Measurements from ENCODE around the gene PTPRN2.

The PTPRN2 gene

DNA sequence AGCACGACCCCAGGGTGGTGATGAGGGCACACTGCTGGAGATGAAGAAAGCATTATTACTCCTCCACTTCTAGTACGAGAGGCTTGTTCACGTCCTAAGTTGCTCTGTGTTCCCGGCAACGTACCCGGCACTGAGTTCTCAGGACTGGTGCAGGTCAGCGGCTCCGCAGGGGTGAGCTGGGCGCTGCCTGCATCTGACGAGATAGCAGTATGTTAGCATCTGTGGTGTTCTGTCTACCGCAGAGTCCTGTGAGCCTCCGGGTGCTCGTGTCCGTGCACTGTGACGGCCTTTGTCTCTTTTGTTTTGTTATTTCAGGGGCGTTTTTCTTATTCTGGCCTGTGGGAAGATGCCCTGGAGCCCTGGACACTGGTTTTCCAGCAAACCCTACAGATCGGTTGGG lies 743.0 kb downstream of the PTPRN2 start:
- no peak for DNase-seq (ENCODE audit: low read depth)

DNA sequence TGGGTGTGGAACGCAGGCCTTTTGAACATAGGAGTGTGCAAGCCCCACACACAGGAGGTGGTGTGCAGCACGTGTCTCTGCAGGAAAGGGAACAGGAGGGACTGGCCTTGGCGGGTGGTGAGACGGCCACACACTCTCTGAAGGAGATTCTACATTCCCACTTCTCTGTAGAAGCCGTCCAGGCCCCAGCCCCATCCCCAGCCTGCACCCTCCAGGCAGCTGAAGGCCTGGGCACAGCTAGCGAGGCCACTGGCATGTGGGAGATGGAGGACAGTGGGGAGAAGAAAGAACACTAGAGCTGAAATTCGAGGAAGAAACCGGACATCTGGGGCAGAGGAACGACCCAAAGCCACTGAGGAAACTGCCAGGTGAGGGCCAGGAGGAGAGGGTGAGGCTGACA lies 743.5 kb downstream of the PTPRN2 start:
- DNase-seq (ENCODE audit: low read depth) = no peak

DNA sequence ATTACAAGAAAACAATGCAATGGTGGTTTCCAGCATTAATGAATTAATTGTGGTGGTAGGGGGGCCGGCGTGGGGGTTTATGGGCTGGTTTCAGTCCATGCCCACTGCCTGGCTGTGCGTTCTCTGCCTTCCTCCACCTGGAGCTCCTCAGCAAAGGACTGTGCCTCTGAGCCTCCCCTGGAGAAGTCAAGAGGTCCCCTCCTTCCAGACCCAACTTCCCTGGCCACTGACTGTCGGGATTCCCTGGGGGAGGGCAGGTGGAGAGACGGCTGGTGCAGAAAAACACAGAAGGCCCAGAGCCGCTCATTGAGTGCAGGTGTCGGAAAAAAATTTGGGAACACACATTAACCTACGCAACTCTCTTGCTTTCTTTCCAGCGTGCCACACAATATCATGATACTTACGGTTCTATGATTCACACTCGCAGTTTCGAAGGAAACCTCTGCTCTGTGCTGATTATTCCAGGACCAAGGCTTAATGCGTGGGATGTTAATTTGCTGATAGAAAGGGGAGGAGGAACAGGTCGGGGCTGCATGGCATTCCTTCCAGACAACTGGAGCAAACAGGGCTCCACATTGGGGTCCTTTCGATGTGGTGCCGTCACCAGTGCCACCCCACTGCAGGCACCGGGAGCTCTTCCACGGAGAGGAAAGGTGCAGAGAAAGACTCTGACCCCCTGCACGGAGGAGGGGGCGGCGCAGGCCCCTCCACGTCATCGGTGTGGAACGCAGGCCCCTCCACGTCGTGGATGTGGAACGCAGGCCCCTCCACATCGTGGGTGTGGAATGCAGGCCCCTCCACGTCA lies 744.1 kb downstream of the PTPRN2 start:
- no peak for DNase-seq (ENCODE audit: low read depth)

DNA sequence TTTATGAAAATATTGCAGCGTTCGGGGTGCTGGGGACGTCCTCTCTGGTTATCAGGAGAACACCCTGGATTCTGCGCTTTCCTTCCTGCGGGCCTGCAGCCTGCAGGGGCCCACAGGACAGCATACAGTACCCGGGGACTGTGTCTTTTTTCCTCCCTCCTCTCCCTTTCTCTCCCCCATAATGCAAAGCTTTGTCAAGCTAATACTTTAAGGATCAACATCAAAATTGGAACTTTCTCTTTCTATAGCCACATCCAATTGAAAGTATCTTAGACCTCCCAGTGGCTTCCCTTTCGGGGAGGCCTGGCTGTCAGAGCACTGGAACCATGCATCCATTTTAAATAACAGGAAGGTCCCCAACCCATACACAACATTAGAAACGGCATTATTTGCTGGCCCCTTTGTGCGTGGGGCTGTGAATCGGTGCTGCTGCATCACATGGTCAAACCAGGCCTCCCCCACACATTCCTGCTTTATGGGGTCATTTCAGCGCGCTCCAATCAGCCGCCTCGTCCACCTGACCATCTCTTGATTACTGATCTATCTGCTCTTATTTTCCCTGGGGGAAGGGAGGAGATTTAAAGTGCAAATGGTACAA lies 745.8 kb downstream of the PTPRN2 start:
- no peak for DNase-seq (ENCODE audit: low read depth)

DNA sequence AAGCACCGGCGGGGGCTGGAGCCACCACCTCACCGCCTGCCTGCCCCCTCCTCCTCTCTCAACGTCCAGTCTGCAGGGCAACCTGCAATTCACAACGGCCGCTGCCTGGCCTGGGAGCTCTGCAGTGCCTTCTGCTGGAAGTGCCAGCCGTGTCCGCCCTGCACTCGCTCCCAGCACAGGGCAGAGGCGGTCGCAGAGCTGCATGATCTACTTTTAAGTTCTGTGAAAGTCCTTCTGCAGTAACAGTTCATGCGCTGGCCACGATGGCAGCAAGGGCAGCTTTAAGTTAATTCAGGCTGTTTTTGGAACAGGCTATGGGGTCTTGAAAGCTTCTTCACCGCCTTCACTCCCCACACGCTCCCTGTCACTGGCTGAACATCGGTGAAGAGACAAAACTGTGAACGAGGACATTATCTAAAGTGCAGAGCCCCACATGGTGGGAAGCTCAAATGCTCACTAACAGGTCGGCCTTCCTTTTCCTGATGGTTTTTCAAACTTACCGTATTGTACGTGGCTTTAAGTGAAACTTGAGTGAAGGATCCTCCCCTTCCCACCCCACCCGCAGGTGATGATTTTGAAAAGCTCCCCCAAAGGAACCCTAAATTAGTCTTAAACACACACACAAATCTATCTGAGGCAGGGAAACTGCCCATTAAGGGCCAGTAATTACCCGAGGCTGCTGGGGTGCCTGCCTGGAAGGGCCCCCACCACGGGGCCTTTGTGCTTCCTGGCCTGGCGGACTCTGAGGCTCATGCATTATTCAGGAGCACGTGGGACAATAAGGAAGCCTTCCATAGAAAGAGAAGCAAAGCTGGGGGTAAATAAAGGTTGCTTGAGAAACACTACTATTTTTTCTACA lies 746.5 kb downstream of the PTPRN2 start:
- DNase-seq (ENCODE audit: low read depth) = no peak

DNA sequence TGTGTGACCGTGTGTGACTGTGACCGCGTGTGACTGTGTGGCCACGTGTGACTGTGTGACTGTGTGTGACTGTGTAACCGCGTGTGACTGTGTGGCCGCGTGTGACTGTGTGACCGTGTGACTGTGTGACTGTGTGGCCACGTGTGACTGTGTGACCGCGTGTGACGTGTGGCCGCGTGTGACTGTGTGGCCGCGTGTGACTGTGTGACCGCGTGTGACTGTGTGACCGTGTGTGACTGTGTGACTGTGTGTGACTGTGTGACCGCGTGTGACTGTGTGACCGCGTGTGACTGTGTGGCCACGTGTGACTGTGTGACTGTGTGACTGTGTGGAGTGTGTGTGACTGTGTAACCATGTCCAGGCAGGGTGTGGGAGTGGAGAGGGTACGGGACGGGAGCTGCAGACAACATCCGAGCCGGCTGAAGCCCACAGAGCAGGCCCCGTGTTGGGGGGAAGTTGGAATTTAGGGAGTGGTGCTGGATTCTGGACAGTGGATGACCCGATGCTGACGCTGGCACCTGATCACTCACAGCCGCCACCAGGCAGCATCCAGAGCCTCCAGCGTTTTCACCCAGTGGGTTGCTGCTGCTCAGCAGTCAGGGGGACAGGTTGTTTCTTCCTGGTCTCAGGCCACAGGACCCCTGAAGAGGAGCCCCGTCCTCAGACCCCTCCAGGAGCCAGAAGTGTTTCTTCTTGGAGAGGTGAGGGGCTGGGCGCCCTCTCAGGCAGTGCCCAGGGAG lies 747.3 kb downstream of the PTPRN2 start:
- no peak for DNase-seq (ENCODE audit: low read depth)

DNA sequence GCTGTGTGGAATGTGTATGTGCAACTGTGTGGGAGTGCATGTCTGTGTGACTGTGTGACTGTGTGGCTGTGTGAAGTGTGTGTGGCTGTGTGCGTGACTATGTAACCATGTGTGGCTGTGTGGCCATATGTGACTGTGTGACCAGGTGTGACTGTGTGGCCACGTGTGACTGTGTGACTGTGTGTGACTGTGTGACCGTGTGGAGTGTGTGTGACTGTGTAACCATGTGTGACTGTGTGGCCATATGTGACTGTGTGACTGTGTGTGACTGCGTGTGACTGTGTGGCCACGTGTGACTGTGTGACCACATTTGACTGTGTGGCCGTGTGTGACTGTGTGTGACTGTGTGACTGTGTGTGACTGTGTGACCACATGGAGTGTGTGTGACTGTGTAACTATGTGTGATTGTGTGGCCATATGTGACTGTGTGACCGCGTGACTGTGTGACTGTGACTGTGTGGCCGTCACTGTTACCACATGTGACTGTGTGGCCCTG lies 747.9 kb downstream of the PTPRN2 start:
- DNase-seq (ENCODE audit: low read depth) = no peak

DNA sequence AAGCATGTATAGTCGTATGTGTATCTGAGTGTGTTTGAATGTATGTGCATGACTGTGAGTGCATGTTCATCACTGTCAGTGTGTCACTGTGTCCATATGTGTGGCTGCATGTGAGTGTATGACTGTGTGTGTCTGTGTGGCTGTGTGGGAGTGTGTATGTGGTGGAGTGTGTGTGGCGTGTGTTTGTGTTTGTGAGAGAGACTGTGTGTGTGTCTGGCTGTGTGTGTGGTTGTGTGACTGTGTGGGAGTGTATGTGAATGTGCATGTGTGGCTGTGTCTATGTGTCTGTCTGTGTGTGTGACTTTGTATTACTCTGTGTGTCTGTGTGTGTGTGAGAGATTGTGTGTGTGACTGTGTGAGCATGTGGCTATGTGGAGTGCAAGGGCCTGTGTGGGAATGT lies 748.4 kb downstream of the PTPRN2 start:
- no peak for DNase-seq (ENCODE audit: low read depth)

DNA sequence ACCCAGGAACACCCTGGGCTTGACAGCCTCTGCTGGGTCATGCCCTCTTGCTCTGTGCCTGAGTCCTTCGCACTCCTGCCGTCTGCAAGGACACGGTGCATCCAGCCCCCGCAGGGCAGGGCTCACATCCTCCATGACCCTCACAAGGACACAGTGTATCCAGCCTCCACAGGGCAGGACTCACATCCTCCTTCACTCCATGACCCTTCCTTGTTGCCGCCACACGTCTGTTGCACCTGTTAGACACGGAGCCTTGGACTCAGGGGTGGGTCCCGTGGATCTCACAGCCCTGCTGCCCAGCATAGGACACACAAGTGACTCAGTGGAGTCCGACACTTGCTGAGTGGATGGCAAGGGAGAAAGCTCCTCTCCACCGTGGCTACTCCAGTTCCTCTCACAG lies 750.1 kb downstream of the PTPRN2 start:
- DNase-seq (ENCODE audit: low read depth) = no peak

DNA sequence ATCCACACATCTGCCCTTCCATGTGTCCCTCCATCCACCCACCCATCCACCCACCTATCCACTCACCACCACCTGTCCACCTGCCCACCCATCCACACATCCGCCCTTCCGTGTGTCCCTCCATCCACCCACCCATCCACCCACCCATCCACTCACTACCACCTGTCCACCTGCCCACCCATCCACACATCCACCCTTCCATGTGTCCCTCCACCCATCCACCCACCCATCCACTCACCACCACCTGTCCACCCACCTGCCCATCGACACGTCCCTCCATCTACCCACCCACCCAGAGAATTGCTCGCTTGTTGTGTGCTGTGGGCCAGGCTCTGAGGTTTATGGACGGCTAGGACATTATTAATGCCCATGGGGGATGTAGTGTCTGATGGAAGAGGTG lies 750.6 kb downstream of the PTPRN2 start:
- DNase-seq (ENCODE audit: low read depth) = no peak

DNA sequence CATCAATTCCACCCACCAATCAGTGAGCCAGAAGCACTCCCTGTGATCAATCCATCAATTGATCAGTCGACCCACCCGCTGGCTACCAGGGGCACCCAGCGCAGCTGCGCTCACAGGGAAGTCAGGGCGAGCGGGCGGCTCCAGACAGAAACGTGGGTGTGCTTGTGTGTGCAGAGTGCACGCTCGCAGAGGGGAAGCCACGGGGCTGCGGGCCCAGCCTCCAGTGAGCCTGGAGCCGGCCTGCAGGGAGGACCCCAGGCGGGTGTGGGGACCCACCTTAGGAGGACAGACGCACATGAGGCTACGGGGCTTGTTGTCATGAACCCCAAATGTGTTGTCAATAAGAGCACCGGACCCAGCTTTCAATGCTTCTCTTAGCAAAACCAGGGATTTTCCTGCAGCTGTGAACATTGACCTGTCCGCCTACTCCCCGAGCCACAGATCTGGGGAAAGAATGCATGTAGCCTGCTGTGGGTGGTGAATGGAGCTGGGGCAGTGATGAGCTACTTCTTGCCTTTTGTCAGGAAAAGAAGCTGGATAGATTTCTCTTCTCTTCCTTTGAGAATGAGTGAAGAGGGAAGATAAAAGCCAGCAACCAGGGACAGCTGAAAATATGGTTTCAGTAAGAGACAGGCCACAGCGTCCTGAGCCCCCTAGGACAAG lies 753.0 kb downstream of the PTPRN2 start:
- no peak for DNase-seq (ENCODE audit: low read depth)

DNA sequence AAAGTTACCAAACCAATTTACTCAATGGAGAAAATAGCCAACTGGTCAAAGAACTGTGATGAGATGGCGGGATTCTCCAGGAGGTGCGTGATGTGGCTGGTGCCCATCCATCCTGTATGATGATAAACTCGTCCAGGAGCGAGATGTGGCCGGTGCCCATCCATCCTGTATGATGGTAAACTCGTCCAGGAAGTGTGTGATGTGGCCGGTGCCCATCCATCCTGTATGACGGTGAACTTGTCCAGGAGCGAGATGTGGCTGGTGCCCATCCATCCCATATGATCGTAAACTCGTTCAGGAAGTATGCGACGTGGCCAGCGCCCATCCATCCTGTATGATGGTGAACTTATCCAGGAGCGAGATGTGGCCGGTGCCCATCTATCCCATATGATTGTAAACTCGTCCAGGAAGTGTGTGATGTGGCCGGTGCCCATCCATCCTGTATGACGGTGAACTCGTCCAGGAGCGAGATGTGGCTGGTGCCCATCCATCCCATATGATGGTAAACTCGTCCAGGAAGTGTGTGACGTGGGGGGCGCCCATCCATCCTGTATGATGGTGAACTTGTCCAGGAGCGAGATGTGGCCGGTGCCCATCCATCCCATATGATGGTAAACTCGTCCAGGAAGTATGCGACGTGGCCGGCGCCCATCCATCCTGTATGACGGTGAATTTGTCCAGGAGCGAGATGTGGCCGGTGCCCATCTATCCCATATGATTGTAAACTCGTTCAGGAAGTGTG lies 754.6 kb downstream of the PTPRN2 start:
- DNase-seq (ENCODE audit: low read depth) = no peak

DNA sequence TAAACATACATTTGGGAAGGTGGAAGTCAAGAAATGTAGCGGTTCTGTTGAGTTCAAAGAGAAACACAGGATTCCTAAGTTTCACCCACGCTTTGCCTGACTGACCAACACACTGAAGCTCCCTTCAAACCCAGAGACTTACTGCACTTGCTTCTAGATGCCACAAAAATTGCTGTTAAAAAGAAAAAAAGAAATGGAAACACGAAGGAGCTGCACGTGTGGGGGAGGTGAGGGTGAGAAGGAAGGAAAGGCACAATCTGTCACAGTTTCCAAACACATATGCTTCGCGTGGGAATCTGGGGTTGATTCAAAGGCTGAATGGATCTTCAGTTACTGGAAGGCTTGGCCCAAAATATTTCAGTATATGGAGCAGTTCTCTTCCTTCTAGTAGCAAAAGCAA lies 755.2 kb downstream of the PTPRN2 start:
- DNase-seq (ENCODE audit: low read depth) = no peak

DNA sequence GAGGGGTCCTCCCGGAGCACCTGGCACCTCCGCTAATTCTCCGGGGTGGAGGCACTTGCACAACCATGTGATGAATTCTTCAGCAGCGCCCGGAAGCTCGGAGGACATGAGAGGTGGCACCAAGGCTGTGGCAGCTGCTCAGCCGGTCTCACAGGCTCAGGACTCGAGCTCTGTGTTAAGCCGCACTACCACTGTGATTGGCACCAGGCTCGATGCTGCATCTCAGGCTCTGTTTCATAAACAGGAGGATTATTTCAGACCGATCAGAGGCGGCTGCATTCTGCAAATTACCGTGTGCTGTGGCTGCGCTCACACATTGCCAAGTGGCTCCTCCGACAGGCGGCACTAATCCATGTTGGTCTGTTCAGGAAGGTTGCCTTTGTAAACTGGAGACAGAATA lies 755.6 kb downstream of the PTPRN2 start:
- DNase-seq (ENCODE audit: low read depth) = no peak

DNA sequence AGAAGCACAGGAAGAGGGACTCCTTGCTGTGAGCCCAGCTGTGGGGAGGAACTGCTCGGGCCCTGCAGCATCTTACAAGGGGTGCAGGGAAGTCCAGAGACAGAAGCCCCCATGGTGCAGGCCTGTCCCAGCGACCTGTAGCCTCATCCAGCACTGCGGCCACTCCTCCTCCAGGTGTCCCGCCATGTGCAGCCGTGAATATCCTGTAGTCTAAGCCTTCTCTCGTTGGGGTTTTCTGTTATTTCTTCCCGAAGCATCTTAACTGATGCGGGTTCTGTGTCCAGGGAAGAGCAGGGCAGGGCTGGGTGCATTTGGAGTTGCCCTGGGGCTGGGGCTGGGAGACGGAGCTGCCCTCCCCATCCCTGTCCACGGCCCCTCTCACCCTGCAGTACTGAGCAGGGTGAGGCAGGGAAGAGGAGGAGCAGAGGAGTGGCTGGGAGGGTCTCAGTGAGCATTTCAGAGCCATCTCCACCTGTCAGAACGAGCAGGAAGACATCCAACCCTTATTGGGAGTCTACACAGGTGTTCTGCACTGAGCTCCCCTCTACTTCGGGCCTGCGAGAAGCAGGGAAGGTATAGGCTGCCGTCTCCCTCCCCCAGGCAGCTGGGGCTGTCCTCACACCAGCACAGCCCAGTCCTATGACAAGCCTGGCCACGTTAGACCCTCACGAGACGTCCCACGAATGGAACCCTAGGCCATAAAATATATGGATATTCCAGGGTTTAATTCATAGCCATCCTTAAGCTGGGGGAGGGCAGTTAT lies 756.3 kb downstream of the PTPRN2 start:
- DNase-seq (ENCODE audit: low read depth) = no peak

DNA sequence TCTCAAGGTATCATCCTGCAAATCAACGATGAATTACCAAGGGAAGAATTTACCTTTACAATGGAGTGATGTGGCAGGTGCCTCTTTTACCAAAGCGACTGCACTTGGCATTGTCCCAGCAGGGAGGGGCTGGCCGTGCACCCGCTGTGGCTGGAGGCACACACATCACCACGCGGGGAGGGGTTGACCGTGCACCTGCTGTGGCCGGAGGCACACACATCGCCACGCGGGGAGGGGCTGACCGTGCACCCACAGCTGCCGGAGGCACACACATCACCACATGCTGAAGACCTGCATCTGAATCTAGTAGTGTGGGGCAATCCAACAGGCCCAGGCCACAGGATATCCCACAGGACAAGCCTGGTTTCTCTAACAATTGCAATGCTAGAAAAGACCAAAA lies 757.3 kb downstream of the PTPRN2 start:
- no peak for DNase-seq (ENCODE audit: low read depth)

DNA sequence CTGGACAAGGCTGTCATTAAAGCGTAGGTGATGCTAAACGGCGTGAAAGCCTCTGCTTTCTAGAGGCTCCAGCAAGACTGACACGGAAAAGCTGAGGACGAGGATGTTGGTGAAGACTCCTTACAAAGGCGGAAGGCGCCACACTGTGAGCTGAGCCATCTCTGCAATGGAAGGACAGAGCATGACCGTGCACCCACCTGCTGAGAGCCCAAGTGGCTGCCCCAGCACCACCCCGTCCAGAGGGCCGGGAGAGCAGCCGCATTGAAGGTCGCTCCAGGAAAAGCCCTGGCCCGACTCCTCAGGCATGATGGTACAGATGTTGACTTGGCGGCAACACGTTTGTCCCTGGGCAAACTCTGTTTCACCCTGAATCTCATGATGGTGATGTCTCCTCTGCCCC lies 758.1 kb downstream of the PTPRN2 start:
- DNase-seq (ENCODE audit: low read depth) = no peak

DNA sequence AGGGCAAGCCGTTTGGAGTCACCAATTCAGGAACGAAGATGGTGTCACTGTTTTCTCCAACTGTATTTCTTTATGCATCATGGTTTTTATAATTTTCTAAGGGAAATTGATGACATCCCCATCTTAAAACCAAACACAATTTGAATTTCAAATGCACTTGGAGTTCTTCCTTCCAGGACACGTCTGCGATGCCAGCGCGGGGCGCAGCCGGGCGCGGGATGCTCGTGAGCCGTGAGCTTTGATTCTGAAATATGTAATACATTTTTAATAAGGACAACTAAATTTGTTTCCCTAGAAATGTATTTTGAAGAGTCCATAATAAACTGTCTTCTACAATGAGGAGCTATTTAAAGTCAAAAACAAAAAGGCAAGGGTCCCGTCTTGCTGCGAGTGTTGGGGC lies 758.7 kb downstream of the PTPRN2 start:
- DNase-seq (ENCODE audit: low read depth) = no peak

DNA sequence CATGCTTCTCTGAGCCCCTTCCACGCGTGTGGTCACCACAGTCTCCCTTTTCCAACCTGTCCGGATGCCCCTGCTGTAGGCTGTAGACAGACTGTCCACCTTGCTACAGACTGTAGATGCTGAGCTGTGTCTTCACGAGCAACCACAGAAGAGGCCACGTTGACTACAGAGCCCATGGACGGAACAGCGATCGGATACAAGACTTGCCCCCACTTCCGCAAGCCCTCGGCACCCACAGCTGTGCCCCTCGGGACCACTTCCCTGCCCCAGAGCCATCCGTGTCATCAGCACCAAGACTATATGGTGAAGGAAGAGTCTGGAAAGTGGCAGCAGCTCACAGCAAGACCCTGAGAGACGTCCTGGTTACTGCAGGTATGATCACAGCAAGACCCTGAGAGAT lies 759.4 kb downstream of the PTPRN2 start:
- no peak for DNase-seq (ENCODE audit: low read depth)

DNA sequence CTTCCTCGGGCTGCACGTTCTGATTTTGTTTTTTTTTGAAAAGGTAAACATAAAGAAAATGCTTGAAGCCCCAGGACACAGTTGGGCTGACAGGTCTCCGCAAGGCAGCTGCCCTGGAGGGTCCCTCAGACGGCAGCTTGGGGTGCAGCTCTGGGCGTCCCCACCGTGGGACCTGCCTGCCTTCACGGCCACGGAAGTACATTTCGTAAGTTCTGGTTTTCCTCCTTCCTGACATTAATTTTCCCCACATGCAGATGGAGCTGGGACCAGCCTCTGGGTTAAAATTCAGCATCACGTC lies 759.8 kb downstream of the PTPRN2 start:
- no peak for DNase-seq (ENCODE audit: low read depth)
